Measurements from ENCODE around the gene TLE1.

- TF ChIP-seq CTCF (IDR thresholded peaks at IDR 0.05; ENCODE audit: low read depth, low read length) (no peak), POLR2A (IDR thresholded peaks at IDR 0.05; ENCODE audit: extremely low read depth, insufficient read length) (no peak)
These were observed 68.2 kb downstream of the TLE1 start for GRCh38 chr9:81621118-81621517.

Measured in NB4 (cell line).